Activated CD8-positive, alpha-beta T cell treated with anti-CD3 and anti-CD28 coated beads for 36 hours (primary cell): ENCODE results near the gene AMIGO2. TPM values are rescaled to one million over a fixed set of nuclear protein-coding genes. Genes with fewer than 3 reads are reported as not detected.
"Not testable (repeated sequence)": the region's sequence is repeated elsewhere in the genome, so short reads cannot be mapped to it uniquely, and the experiment has no call there.

Experiments used
- ATAC-seq: fragments of 200-7000 bp; cut with Tn5 transposase; one replicate; pipeline ENCODE4 v1.10.0; 2021; ENCODE audit warnings: mild to moderate bottlenecking, moderate library complexity
- CTCF ChIA-PET: fragments of 350-600 bp; sonication (Branson Sonifier 250); formaldehyde crosslinking; loops from one replicate; lab custom pipeline; 2021; ENCODE audit warnings: antibody characterized with exemption; lab: Charles Lee
- POLR2A ChIA-PET: fragments of 350-600 bp; sonication (Branson Sonifier 250); formaldehyde crosslinking; loops from one replicate; lab custom pipeline; 2021; ENCODE audit warnings: antibody characterized with exemption; lab: Charles Lee
- DNase-seq: peaks from one replicate; pipeline ENCODE4 v3.0.0-alpha.2; 2020
- H3K27ac Mint-ChIP-seq: one replicate; pipeline ENCODE4 v1.8.0; 2021; ENCODE audit warnings: mild to moderate bottlenecking, mixed read lengths
- H3K27me3 Mint-ChIP-seq: one replicate; pipeline ENCODE4 v1.8.0; 2021; ENCODE audit warnings: mixed read lengths
- H3K36me3 Mint-ChIP-seq: one replicate; pipeline ENCODE4 v1.8.0; 2021; ENCODE audit warnings: low read depth, mixed read lengths
- H3K4me1 Mint-ChIP-seq: one replicate; pipeline ENCODE4 v1.8.0; 2021; ENCODE audit warnings: low read depth, mixed read lengths
- H3K4me3 Mint-ChIP-seq: one replicate; pipeline ENCODE4 v1.8.0; 2021; ENCODE audit warnings: mild to moderate bottlenecking, moderate library complexity, mixed read lengths
- H3K9me3 Mint-ChIP-seq: one replicate; pipeline ENCODE4 v1.8.0; 2021; ENCODE audit warnings: mixed read lengths
- CTCF ChIP-seq: fragments of 200-600 bp; IDR thresholded peaks from one replicate; pipeline ENCODE4 v1.8.0; 2022; ENCODE audit warnings: antibody characterized with exemption, mild to moderate bottlenecking
- intact Hi-C: fragments of 100-400 bp; cut with micrococcal nuclease; formaldehyde crosslinking; loops from one replicate; pipeline ENCODE4 v1.10.0; 2022
- total RNA-seq, 2 experiments: library from RNA; stranded (reverse); gene quantifications; one replicate each; pipeline ENCODE4 v1.2.3, GENCODE V29; 2021

AMIGO2 gene
- total RNA-seq, 2 experiments from 2014 or later: 12.1 to 12.5 TPM

- no peak for TF ChIP-seq CTCF
- H3K36me3 Mint-ChIP-seq: no peaks in the 10 kb centered on the region
- no peak for DNase-seq
Observed at GRCh38 chr12:47054659-47055058, 25.1 kb downstream of the AMIGO2 start.

GRCh38 chr12:47053961-47054360 is 25.8 kb downstream of the AMIGO2 start:
- intact Hi-C loops: no loop called here
- peaks cover 15% of the 10 kb centered on the region for H3K9me3 Mint-ChIP-seq
- POLR2A ChIA-PET: interaction anchor here (0.6 kb wide), 1 partner anchor 22 kb away, joined by 4 read pairs; no protein-coding TSS in a partner anchor

More at GRCh38 chr12:47054659-47055058, 25.1 kb downstream of the AMIGO2 start:
- no peaks in the 10 kb centered on the region for H3K4me1 Mint-ChIP-seq
- H3K4me3 Mint-ChIP-seq: no peak overlapping the region
- POLR2A ChIA-PET: no interaction called here
- H3K9me3 Mint-ChIP-seq: peaks cover 15% of the 10 kb centered on the region
- CTCF ChIA-PET: interaction anchor here (0.7 to 2.4 kb wide), 4 partner anchors 15 to 786 kb away, joined by 3 to 12 read pairs (median 6); no protein-coding TSS in a partner anchor
- no peak overlapping the region for H3K27ac Mint-ChIP-seq
- intact Hi-C loops: no loop called here
- no peaks in the 10 kb centered on the region for H3K27me3 Mint-ChIP-seq
- ATAC-seq: no peak

GRCh38 chr12:47052274-47052673 is 27.5 kb downstream of the AMIGO2 start:
- no peak for ATAC-seq
- H3K27me3 Mint-ChIP-seq: no peaks in the 10 kb centered on the region
- H3K4me1 Mint-ChIP-seq: no peaks in the 10 kb centered on the region
- H3K9me3 Mint-ChIP-seq: peaks cover 18% of the 10 kb centered on the region
- no peak overlapping the region for H3K27ac Mint-ChIP-seq
- intact Hi-C loops: no loop called here
- H3K36me3 Mint-ChIP-seq: no peaks in the 10 kb centered on the region
- CTCF ChIA-PET: interaction anchor here (0.9 to 2.4 kb wide), 3 partner anchors 19 to 32 kb away, joined by 3 to 9 read pairs (median 3); no protein-coding TSS in a partner anchor
- H3K4me3 Mint-ChIP-seq: no peak overlapping the region
- POLR2A ChIA-PET: interaction anchor here (1.1 kb wide), 1 partner anchor 27 kb away, joined by 4 read pairs; the partner anchor contains the start of genes AMIGO2 and PCED1B
- DNase-seq: no peak
- TF ChIP-seq CTCF: no peak

More at GRCh38 chr12:47053961-47054360, 25.8 kb downstream of the AMIGO2 start:
- Mint-ChIP-seq H3K36me3 (no peaks in the 10 kb centered on the region), H3K4me3 (no peak overlapping the region), H3K4me1 (no peaks in the 10 kb centered on the region), H3K27me3 (no peaks in the 10 kb centered on the region), H3K27ac (no peak overlapping the region)
- DNase-seq (no peak), ATAC-seq (no peak)
- TF ChIP-seq CTCF: no peak
- CTCF ChIA-PET: interaction anchor here (1.3 to 2.4 kb wide), 4 partner anchors 16 to 33 kb away, joined by 3 to 12 read pairs (median 8); no protein-coding TSS in a partner anchor

- CTCF ChIA-PET: not testable (repeated sequence)
Observed at GRCh38 chr12:47051291-47051690, 28.5 kb downstream of the AMIGO2 start.

GRCh38 chr12:47048541-47048940 is 31.2 kb downstream of the AMIGO2 start:
- CTCF ChIA-PET: interaction anchor here (0.6 to 1.0 kb wide), 2 partner anchors 10 to 23 kb away, joined by 3 read pairs; no protein-coding TSS in a partner anchor
- H3K4me1 Mint-ChIP-seq: no peaks in the 10 kb centered on the region
- H3K36me3 Mint-ChIP-seq: no peaks in the 10 kb centered on the region
- no peak overlapping the region for H3K27ac Mint-ChIP-seq
- no peaks in the 10 kb centered on the region for H3K27me3 Mint-ChIP-seq
- no peak for ATAC-seq
- POLR2A ChIA-PET: no interaction called here
- DNase-seq: no peak
- no peak overlapping the region for H3K4me3 Mint-ChIP-seq
- peaks cover 12% of the 10 kb centered on the region for H3K9me3 Mint-ChIP-seq
- no peak for TF ChIP-seq CTCF
- intact Hi-C loops: no loop called here

More at GRCh38 chr12:47051291-47051690, 28.5 kb downstream of the AMIGO2 start:
- ATAC-seq, POLR2A ChIA-PET, H3K36me3 Mint-ChIP-seq, H3K27me3 Mint-ChIP-seq, H3K4me3 Mint-ChIP-seq, H3K4me1 Mint-ChIP-seq, H3K27ac Mint-ChIP-seq, intact Hi-C loops, DNase-seq: not testable (repeated sequence)
- H3K9me3 Mint-ChIP-seq: peaks cover 15% of the 10 kb centered on the region
